Measurements from ENCODE around the gene KRT72.

KRT72 gene

DNA sequence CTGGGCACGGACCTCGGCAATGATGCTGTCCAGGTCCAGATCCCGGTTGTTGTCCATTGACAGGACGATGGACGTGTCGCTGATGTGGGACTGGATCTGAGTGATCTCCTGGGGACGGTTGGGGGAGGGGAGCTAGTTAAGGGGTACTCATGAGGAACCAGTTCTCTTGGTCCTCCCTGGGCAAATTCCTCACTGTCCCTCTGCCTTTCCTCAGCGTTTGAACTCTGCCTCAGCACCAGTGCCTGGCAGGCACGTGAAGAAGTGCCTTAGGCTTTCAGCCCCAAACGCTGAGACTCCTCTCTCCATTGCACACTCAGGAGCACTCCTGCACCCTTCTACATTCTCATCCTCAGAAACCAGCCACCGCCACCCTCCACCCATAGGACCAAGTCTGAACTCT lies 9.7 kb downstream of the KRT72 start:
- no peak for DNase-seq (ENCODE audit: extremely low spot score)
- TF ChIP-seq, protein P1, sequence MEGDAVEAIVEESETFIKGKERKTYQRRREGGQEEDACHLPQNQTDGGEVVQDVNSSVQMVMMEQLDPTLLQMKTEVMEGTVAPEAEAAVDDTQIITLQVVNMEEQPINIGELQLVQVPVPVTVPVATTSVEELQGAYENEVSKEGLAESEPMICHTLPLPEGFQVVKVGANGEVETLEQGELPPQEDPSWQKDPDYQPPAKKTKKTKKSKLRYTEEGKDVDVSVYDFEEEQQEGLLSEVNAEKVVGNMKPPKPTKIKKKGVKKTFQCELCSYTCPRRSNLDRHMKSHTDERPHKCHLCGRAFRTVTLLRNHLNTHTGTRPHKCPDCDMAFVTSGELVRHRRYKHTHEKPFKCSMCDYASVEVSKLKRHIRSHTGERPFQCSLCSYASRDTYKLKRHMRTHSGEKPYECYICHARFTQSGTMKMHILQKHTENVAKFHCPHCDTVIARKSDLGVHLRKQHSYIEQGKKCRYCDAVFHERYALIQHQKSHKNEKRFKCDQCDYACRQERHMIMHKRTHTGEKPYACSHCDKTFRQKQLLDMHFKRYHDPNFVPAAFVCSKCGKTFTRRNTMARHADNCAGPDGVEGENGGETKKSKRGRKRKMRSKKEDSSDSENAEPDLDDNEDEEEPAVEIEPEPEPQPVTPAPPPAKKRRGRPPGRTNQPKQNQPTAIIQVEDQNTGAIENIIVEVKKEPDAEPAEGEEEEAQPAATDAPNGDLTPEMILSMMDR (IDR thresholded peaks at IDR 0.05; ENCODE audit: control extremely low read depth, extremely low read depth, low read depth, missing control alignments): no peak
- ChIA-PET CTCF (interaction anchor here (1.3 kb wide), 1 partner anchor 9 kb away, joined by 4 read pairs; no protein-coding TSS in a partner anchor), POLR2A (no interaction called here)

DNA sequence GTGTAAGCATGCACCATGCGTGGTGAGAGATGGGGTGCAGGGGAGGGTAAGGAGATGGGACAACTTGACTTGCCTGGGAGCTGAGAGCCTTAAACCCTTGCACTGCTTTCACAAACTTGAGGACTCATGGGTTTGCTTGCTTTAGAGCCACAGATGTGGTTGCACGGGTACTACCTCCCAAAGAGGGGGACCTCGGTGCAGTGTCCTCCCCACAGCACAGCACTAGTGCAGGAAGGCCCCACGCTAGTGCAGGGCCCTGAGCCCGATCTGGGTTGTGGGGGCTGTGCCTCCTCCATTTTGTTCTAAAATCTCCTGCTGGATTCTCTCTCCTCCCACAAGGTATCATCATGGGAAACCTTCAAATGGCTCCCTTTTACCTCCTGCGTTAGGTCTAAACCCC lies 11.2 kb downstream of the KRT72 start:
- no peak for DNase-seq (ENCODE audit: extremely low spot score)
- TF ChIP-seq, protein P1 (IDR thresholded peaks at IDR 0.05; ENCODE audit: control extremely low read depth, extremely low read depth, low read depth, missing control alignments): no peak
- CTCF ChIA-PET: interaction anchor here (1.0 to 2.0 kb wide), 3 partner anchors 16 to 295 kb away, joined by 3 to 7 read pairs (median 4); partner anchors contain the start of gene KRT74
- POLR2A ChIA-PET: no interaction called here

DNA sequence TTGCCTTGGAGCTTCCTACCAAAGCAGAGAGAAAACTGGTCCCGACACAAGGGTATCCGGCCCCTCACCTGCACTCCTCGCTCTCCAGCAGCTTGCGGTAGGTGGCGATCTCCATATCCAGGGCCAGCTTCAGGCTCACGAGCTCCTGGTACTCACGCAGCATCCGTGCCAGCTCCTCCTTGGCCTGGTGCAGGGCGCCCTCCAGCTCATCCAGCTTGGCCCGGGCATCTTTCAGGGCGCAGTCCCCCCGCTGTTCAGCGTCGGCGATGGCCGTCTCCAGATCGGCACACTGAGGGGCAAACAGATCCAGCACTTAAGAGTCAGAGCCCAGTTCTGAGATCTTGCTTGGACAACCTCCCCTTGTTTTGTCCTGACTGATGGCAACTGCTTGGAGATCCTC lies 13.7 kb downstream of the KRT72 start:
- POLR2A ChIA-PET: no interaction called here
- CTCF ChIA-PET: interaction anchor here (1.4 kb wide), 1 partner anchor 286 kb away, joined by 4 read pairs; no protein-coding TSS in a partner anchor
- TF ChIP-seq, protein P1 (IDR thresholded peaks at IDR 0.05; ENCODE audit: control extremely low read depth, extremely low read depth, low read depth, missing control alignments): no peak
- no peak for DNase-seq (ENCODE audit: extremely low spot score)

DNA sequence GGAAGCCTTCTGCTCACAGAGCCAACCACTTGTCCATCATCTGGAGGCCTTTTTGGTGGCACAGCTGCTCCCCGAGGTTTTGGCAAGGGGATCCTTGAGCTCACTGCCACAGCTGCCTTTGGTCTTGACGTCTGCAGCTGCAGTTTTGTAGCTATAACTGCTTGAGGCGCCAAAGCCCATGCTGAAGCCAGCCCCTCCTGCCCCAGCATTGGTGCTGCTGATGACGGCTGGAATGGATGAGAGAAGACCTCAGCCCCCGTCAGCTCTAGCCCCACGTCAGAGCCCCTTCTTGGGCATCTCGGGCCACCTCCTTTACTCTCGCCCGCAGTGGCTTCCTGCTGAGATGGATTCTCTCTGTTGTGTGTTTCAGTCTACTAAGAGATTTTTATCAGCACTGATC lies 15.3 kb downstream of the KRT72 start:
- POLR2A ChIA-PET: no interaction called here
- CTCF ChIA-PET: interaction anchor here (0.7 to 2.8 kb wide), 4 partner anchors 66 to 299 kb away, joined by 3 to 8 read pairs (median 3); no protein-coding TSS in a partner anchor
- TF ChIP-seq, protein P1 (IDR thresholded peaks at IDR 0.05; ENCODE audit: control extremely low read depth, extremely low read depth, low read depth, missing control alignments): no peak
- DNase-seq (ENCODE audit: extremely low spot score): no peak

DNA sequence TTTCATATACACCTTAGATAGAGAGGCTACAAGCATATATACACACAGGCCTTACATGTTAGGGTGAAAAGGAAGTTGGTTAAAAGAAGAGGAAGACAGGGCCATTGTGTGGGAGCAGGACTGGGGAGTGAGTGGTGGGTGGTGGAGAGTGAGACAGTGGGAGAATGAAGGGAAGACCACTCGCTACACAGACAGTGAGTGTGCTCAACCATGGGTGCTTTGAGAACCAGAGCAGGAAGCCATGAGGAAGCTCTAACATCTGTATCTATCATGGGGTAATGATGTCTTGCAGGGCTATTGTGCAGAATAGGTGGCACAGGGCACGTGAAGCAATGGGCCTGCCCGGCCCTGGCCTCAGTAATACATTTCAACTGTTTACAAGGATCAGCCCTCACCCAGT lies 16.2 kb downstream of the KRT72 start:
- DNase-seq (ENCODE audit: extremely low spot score): no peak
- TF ChIP-seq, protein P1 (IDR thresholded peaks at IDR 0.05; ENCODE audit: control extremely low read depth, extremely low read depth, low read depth, missing control alignments): no peak
- ChIA-PET CTCF (interaction anchor here (1.0 to 2.8 kb wide), 3 partner anchors 10 to 300 kb away, joined by 3 to 8 read pairs (median 3); no protein-coding TSS in a partner anchor), POLR2A (no interaction called here)

DNA sequence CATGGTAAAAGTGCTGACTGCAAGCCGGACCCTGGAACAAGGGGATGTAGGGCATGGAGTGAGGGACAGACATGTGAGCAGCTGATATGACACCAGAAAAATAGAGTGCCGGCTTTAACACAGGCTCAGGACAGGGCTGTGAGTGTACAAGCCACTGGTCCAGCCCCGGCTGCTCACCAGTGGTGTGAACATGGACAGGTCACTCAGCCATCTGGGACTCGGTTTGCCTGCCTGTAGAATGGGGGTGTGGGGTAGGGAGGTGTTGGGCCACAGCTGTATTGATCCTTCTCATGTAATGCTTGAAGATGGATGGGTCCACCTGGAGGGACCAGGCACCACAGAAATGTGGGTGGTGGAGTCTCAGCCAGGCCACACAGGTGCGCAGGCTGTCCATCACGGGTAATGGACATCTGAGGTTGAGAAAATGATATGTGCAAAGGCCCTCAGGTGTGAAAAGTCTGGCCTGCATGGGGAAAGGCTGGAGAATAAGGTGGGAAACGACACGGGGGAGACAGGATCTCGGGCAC lies 17.0 kb downstream of the KRT72 start:
- TF ChIP-seq, protein P1 (IDR thresholded peaks at IDR 0.05; ENCODE audit: control extremely low read depth, extremely low read depth, low read depth, missing control alignments): no peak
- DNase-seq (ENCODE audit: extremely low spot score): no peak
- ChIA-PET POLR2A (no interaction called here), CTCF (interaction anchor here (1.2 to 2.8 kb wide), 8 partner anchors 13 to 396 kb away, joined by 3 to 15 read pairs (median 4); no protein-coding TSS in a partner anchor)

Data from GM10248 (cell line).